ENCODE results near the gene PSMD1.

DNA sequence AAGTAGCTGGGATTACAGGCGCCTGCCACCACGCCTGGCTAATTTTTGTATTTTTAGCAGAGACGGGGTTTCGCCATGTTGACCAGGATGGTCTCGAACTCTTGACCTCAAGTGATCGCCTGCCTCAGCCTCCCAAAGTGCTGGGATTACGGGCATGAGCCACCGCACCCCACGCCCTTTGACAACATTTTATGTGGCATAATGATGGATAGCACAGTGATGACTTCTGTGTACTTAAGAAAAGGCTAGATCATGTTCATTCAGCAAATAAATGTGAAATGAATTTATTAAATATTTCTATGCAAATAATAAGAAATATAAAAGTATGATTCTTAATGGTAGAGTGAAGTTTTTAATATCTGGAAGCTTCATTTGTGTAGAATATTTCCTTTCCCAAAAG, 70.8 kb downstream of the PSMD1 start:
- TF ChIP-seq TARDBP (IDR thresholded peaks at IDR 0.05) (no peak), SP1 (IDR thresholded peaks at IDR 0.05) (no peak), FOXA1 (IDR thresholded peaks at IDR 0.05) (no peak), NFRKB (IDR thresholded peaks at IDR 0.05) (no peak), FOXK2 (IDR thresholded peaks at IDR 0.05) (no peak), ELF4 (IDR thresholded peaks at IDR 0.05) (no peak)
- TF ChIP-seq, protein P1, sequence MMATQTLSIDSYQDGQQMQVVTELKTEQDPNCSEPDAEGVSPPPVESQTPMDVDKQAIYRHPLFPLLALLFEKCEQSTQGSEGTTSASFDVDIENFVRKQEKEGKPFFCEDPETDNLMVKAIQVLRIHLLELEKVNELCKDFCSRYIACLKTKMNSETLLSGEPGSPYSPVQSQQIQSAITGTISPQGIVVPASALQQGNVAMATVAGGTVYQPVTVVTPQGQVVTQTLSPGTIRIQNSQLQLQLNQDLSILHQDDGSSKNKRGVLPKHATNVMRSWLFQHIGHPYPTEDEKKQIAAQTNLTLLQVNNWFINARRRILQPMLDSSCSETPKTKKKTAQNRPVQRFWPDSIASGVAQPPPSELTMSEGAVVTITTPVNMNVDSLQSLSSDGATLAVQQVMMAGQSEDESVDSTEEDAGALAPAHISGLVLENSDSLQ (IDR thresholded peaks at IDR 0.05): 0 out of 2 replicates have a peak, but pooled peaks have one; percentile 24

Data from HEK293T (cell line).